NCI-H446 (cell line): ENCODE measurements around the gene GLIS2.
A peak's percentile ranks its signal among the peaks of the same experiment; 100 is the strongest.

Experiments used
- DNase-seq, 2 experiments: peaks; one replicate each; lab custom pipeline; 2025; lab: John Stamatoyannopoulos, UW

The GLIS2 gene

DNA sequence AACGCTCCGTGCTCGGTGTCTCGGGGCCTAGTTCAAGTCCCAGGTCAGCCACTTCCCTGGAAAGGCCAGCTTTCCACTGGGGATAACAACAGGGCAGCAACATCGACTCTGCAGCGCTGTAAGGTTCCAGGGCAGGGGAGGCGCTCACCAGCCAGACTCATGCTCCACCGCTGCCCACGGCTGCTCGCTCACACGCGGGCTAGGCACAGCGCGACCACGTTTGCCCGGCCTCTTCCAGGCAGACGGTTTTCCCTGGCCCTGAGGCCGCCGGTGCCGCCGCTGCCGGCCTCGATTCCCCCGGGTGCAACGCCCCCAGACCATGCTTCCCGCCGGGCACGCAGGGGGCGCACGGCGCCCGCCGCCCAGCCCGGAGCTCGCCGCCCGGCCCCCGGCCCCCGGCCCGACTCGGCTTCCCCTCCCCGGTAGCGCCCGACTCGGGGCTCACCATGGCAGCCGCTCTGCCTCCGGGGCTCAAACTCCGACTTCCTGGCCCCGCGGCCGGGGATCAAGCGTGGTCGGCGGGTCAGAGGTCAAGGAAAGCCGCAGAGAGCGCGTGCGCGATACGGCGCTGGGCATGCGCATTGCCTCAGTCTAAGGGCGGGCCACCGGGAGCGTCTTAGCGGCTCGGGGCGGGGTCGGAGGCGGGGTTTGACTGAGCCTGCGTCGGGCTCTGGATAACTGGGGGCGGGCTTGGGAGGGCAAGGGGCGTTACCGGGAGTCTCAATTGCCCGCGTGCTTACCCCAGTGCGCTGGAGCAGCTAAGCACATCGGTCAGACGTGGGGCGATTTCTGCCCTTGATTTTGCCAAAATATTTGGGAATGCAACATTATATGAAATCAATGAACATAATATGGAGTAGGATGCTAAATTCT is 35.2 kb downstream of the GLIS2 start, which contains the start of gene PAM16:
TSS of gene PAM16 (minus strand) at position 535 of the 873 bp plus-strand sequence. CDS start at position 448, 87 bp downstream.
- peak; percentile 87 to 95 for DNase-seq

DNA sequence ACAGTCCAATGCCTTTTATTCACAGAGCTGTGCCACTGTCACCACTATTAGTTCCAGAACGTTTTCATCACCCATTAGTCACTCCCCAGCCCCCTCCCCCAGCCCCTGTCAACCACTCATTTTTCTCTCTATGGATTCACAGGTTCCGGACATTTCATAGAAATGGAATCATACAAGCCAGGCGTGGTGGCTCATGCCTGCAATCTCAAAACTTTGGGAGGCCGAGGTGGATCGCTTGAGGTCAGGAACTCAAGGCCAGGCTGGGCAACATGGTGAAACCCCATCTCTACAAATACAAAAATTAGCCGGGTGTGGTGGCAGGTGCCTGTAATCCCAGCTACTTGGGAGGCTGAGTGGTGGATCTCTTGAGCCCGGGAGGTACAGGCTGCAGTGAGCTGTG is 36.0 kb downstream of the GLIS2 start:
- no peak for DNase-seq

DNA sequence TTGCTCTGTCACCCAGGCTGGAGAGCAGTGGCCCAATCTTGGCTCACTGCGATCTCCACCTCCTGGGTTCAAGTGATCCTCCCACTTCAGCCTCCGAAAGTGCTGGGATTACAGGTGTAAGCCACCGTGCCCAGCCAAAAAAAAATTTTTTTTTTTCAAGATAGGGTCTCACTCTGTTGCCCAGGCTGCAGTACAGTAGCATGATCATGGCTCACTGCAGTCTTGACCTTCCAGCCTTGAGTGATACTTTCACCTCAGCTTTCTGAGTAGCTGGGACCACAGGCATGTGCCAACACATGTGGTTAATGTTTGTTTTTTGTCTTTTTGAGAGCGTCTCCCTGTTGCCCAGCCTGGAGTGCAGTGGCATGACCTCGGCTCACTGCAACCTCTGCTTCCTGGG is 37.0 kb downstream of the GLIS2 start:
- no peak for DNase-seq

DNA sequence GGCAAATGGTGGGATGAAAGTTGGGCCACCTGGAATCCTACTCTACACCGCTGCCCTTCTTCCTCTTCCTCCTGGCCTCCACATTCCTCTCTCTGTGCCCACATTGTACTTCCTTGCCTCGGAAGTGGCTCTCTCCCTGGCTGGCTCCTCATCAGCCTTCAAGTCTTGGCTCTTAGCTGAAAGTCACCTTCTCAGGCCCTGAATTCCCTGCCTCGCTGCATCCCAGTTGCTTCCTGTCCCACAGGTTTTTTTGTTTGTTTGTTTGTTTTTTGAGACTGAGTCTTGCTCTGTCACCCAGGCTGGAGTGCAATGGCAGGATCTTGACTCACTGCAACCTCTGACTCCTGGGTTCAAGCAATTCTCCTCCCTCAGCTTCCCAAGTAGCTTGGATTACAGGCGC is 37.8 kb downstream of the GLIS2 start:
- no peak for DNase-seq

DNA sequence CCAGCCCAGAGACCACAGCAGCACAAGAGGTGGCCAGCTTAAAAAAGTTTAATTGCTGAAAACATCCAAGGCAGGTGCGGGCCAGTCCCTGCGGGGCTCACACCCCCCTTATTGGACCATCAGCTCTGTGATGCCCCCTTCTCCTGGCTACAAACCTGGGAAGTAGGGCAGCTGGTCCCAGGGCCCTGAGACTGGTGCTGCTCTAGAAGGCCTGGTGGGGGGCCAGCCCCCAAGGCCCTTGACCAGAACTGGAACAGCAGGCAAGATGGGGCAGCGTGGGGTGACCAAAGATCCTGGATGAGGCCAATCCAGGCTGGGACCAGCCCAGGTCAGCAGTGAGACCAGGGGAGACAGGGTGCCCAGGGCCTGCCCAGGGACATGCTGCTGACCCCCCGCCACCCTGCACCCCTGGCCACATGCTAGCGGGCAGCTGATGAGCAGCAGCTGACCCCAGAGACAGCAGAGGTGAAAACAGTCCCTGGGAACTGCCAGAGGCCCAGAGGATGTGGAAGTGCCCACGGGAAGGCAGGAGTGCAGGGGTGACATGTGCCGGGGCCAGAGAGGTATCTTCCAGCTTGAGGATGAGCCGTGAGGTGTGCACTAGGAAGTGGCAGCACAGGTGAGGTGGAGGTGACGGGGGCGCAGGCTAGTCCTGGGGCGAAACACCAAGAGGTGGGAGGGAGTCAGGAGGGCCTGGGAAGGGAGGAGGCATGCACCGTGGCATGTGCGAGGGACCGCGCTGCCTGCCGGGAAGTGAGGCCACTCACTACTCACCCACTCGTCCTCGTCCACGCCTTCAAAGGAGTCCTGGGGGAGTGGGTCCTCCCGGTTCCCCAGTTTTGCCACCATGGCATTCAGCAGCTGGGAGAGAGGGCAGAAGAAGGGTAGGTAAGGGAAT is 38.9 kb downstream of the GLIS2 start:
- DNase-seq, result no peak

DNA sequence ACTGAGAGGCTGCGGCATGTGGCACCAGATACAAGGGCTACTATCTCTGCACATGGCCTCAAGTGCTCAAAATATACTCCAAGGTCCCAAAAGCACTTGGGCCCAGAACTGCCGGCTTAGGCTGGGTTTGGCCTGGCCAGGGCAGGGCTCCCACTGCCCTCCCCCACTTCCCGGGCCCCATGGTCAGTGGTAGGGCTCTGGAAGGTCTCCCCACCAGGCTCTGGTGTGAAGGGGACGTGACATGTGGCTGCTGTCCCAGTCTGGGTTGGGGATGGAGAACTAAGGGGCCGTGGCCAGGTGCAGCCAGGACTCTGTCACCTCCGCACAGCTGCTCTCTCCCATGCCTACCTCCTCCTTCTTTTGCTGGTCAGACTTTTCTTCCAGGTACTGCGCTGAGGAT is 41.0 kb downstream of the GLIS2 start:
- no peak for DNase-seq

DNA sequence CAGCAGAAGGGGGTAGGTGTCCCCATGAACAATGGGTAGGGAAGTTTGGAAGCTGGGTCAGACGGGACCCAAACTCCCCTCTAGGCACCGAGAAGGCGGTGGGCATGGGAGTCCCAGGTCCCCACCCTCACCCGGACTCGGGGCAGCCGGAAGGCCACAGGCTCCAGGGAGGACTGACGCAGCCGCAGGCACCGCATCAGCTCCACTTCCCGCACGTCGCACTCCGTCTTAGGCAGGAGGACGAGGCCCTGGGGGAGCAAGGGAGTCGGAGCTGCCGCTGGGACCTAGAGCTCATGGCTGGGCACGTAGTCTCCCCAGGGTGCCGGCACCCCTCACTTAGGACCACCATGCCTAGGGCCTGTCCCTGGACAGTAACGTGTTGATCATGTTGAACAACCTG is 42.4 kb downstream of the GLIS2 start:
- DNase-seq, result no peak

DNA sequence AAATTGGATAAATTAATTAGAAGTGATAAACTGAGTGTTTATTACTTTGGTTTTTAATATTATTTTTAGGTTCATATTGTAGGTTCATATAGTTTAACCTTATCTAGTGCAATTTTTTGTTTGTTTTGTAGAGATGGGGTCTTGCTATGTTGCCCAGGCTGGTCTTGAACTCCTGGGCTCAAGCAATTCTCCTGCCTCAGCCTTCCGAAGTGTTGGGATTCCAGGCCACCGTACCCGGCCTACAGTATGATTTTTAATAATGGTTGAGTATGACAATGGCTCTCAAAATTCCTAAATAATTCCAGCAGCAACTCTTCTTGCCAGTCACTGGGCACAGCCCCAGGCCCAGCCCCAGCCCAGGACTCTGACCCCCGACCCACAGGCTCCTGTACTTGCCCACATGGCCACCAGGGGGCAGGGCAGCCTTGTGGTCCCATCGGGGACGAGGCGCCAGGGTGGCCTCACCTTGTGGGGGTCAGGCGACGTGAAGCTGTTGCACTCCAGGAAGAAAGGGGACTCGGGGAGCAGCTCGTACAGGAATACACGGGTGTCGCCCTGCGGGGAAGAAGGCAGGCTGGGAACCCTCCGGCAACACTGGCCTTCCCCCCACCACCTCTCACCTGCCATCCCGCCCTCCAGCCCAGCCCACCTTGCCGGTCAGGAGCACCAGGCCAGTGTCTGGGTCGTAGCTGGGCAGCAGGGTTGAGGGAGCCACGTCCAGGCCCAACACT is 43.1 kb downstream of the GLIS2 start:
- no peak for DNase-seq

DNA sequence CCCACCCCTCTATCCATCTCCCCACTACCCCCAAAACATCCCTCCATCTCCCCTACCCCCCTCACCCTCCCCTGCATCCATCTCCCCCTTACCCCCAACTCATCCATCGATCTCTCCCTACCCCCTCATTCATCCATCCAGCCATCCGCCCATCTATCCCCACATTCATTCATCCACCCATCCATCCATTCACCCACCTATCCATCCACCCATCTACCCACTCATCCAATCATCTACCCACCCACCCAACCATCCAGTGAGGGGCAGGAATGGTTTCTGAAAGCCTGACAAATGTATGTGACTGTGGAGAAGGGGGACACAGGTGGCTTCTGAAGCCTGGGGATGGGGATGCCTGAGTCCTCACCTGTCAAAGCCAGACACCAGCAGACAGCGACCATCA is 44.0 kb downstream of the GLIS2 start:
- DNase-seq, result no peak

DNA sequence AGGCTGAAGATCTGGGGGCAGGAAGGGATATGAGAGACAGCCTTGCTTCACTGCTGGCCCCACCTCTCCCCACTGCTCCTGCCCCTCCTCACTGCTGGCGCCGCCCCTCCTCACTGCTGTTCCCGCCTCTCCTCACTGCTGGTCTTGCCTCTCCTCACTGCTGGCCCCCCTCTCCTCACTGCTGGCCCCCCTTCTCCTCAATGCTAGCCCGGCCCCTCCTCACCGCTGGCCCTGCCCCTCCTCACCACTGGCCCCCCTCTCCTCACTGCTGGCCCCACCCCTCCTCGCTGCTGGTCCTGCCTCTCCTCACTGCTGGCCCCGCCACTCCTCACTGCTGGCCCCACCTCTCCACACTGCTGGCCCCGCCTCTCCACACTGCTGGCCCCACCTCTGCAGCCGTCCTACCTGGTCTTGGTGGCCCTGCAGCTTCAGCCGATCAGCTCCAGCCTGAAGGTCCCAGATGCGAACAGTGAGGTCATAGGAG is 44.7 kb downstream of the GLIS2 start:
- no peak for DNase-seq

DNA sequence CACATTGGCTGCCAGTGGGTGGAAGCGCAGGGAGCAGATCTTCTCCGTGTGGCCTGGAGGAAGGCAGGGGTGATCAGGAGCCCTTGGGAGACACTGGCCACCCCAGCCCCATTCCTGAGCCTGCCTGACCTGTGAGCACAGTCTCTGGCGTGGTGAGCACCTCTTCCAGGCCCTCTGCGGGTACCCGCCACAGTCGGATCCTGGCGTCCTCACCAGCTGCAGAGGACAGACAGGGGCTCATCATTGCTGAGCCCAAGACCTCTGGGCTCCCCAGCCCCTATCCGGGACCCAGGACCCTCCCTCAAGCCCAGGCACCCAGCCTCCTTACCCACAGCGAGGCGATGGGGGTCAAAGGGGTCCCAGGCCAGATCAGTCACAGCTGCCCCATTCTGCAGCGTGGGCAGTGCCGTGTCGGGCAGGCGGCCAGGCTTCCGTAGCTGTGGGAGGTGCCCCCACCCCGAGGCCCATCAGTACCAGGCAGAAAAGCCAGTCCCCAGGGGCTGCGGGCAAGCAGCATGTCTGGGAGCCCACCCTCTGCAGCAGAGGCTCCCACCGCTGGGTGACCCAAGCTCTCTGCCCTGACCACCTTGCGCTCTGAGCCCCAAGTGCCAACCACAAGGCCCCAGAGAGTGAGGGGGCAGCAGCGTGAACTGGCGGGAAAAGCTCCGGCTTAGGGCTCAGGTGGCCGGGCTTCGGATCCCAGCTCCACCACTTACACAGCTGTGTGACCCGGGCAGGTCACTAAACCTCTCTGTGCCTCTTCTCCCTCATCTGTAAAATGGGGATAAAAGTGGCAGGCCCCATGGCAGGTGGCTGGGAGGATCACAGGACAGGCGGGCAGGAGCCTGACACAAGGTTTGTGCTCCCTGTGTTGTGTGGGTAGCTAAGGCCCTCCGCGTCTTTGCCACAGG is 45.4 kb downstream of the GLIS2 start:
- no peak for DNase-seq

DNA sequence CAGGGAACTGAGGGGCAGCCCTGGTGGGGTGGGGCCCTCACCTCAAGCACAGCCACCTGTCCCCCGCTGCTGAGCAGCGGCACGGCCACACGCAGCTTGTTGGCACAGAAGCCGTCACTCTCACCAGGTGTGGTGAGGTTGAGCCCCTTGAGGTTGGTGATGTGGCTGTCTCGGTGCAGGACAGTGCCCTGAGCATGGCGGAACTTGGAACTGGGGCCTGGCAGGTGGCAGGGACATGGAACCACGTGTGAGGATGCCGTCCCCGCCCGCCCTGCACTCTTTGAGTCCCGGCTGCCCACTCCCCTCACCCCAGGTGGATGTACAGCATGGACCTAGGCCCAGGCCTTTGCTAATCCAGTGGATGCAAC is 46.1 kb downstream of the GLIS2 start:
- DNase-seq, result no peak

DNA sequence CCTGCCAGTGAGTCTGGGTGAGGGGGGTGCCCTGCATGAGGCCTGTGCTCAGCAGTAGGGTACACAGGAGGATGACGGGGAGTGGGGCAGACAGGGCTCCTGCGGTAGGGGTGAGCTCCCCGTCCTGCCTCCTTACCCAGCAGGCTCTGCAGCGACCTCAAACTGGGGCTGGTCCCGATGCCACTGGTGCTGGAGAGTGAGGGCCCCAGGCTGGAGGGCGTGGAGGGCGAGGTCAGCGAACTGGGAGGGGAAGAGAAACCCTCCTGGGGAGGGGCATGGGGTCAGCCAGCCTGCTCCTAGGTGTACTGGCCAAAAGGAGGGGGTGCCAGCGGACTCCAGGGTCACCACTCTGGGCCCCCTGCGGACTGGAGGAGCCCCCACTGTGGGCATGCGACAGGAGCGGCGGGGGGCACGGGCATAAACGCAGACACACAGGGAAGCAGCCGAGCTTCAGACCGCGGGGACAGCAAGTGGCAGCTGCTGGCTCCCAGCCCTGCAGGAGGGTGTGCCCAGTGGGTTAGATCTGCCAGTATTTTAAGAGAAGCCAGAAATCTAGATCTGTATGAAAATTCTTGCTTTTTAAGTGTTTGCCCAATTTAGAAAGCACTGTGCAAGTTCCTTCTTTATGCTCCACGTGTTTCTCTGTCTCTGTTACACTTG is 46.7 kb downstream of the GLIS2 start:
- DNase-seq, result no peak

DNA sequence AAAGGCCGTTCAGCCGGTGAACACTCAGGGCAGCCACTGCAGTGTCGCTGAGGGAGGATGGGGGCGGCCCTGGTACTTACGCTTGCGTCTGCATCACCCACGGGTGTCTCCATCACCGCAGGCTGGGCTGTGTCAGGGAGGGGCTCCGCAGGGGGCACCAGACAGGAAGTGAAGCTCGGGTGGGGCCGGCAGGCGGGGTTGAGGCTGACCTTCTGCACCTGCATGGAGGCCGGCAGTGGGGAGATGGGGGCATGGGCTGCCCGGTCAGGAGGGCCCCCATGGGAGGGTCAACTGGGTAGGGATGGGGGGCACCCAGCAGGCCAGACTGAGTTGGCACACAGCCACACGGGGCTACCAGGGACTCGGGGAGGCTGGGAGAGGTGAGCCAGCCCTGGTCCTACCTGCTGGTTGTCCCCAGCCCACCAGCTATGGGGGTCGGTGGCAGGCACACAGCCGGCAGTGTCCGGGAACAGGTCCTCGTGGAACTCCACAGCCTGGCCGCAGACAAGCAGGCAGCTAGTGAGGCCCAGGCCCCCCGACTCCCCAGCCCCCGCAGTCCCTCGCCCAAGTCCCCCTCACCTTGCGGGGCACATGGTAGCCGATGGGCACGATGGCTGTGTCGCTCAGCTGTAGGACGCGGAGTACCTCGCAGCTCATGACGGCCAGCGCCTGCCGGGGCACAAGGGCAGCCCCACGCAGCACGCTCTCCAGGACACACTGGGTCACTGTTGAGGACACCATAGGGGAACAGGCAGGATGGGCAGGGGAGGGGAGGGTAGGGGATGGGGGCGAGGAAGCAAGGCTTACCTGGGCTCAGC is 48.5 kb downstream of the GLIS2 start:
- no peak for DNase-seq

DNA sequence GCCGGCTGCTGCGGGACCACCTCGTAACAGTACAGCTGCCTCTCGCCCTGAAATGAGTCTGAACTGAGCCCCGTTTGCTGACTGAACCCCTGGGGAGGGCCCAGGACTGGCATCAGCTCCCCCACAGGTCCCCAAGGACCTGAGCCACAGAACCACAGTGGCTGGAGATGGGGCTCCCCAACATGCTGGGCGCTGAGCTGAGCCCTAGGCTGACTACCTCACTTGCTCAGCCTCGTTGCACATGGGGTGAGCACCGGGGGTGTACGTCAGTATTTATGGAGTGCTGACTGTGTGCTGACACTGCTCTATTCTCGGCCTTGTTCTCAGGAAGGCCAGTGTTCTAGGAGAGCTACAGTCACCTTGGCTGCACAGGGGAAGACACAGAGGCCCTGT is 49.1 kb downstream of the GLIS2 start:
- DNase-seq, result no peak

DNA sequence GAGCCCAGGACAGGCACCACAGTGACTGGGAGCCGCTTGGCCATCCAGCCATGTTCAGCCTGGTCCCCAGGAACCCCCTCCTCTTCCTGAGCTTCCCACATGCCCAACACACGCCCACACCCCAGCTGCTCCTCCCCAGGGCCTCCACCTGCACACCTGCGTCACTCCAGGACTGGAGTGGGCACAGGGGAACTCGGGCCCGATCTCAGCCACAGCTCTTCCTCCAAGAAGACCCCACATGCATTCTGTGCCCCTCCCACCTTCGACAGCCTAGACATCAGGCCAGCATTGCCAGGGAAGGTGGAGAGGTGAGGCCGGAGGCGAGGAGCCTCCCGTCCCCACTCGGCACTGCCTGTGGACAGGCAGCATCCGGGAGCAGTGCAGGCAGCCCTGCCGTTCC is 49.7 kb downstream of the GLIS2 start:
- no peak for DNase-seq

DNA sequence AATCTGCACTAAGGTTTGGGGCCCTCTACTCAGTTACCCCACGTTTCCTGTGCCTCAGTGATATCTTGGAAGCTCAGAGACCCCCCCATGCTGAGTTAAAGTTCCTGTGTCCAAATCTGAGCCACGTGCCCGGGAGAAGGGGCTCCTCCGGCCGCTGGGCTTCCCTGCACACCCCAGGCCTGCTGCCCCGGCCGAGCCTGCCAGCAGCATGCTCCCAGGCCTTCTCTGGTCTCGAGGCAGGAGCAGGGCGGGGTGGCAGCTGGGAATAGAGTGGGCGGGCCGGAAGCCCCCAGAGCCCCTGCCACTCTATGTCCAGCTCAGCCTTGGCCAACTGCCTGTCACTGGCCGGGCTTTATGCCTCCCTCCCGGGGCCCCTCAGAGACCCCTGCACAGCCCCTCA is 50.1 kb downstream of the GLIS2 start:
- DNase-seq, result no peak

DNA sequence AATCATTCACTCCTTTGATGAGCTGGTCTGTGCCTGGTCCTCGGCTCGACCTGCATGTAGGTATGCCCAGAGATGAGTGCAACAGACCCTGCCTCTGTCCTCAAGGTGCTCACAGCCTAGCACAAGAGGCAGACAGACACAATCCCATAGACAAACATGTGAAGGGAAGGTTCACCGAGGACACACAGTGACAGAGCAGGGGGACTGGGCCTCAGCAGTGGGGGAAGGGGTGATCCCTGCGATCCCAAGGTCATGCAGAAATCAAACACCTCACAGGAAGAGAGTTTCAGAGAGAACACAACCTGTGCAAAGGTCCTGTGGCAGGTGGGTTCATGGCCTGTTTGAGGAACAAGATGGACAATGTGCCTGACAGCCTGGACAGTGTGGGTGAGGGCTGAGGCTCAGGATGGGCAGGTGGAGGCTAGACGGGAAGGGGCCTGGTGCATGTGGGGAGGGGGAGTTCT is 51.6 kb downstream of the GLIS2 start:
- no peak for DNase-seq

DNA sequence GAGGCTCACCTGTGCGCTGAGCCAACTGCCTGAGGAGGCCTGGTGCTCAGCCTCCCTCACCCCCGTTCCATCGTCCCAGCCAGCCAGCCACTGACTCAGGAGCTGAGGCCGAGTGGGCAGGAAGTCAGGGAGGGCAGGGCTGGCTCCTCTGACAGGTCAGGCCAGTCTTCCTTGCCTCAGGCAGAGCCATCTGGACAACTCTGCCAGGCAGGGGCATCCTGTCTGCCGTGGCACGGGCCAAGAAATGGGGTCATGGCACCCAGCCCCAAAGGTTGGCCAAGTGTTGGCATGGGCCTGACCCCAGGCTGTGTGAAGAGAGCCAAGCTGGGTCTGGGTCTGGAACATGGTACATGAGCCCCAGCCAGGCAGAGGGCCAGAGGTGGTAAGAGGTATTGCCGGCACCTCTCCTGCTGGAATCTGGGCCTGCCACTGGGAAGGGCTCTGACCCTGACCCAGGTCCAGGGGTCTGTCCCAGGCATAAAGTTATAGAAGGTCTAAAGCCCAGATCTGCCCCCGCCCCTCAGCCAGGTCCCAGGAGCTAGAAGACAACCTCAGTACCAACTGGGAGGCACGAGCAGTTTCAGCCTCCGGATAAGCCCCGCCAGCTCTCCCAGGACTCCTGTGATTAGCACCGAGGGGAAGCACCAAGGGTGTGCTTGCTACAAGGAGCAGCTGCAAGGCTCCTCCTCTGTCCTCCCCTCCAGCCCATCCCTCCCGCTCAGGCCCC is 53.3 kb downstream of the GLIS2 start:
- DNase-seq, result no peak
